Cardiac fibroblast (primary cell): ENCODE results near the gene SSH2.

Source experiments
- DNase-seq, 2 donors: peaks; one replicate each; pipeline versions ENCODE4 v3.0.0 to v3.0.0-alpha.2; 2010; ENCODE audit warnings: low read depth in 2 of 2
- H3K4me3 ChIP-seq, 2 donors: replicated peaks in 1 of 2; 1 replicate in 1 of 2; 2 replicates in 1 of 2; pipeline ENCODE4 v1.5.1; 2011; ENCODE audit warnings: low read depth in 2 of 2, low read length in 2 of 2, mild to moderate bottlenecking in 2 of 2, moderate library complexity in 1 of 2
- TF ChIP-seq, protein P1 (sequence below): IDR thresholded peaks from one replicate; pipeline ENCODE4 v1.5.1; 2011; ENCODE audit warnings: low read depth, mild to moderate bottlenecking, low read length, inconsistent platforms

SSH2 gene

GRCh38 chr17:29821897-29822296, 108.1 kb downstream of the SSH2 start:
- TF ChIP-seq, protein P1, sequence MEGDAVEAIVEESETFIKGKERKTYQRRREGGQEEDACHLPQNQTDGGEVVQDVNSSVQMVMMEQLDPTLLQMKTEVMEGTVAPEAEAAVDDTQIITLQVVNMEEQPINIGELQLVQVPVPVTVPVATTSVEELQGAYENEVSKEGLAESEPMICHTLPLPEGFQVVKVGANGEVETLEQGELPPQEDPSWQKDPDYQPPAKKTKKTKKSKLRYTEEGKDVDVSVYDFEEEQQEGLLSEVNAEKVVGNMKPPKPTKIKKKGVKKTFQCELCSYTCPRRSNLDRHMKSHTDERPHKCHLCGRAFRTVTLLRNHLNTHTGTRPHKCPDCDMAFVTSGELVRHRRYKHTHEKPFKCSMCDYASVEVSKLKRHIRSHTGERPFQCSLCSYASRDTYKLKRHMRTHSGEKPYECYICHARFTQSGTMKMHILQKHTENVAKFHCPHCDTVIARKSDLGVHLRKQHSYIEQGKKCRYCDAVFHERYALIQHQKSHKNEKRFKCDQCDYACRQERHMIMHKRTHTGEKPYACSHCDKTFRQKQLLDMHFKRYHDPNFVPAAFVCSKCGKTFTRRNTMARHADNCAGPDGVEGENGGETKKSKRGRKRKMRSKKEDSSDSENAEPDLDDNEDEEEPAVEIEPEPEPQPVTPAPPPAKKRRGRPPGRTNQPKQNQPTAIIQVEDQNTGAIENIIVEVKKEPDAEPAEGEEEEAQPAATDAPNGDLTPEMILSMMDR, result no peak
- H3K4me3 ChIP-seq, result no peak overlapping the region
- no peak for DNase-seq

DNA sequence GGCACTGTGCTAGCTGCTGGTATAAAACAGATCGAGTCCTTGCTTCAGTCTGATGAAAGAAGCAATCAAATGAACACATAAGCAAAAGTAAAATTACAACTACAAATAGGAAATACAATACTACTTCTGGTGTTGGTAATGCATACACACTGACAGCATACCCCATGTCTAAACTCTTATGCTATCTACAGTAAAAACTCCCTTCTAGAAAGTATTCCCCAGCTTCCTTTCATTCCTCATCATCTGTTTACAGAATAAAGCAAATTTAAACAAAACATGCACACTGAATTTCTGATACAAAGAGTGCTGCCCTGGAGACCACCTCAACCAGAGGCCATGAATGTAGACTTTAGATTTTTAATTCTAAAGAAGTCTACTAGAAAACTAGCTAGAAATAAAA, 109.6 kb downstream of the SSH2 start:
- H3K4me3 ChIP-seq, result no peak overlapping the region
- no peak for DNase-seq

GRCh38 chr17:29807520-29808361, 122.3 kb downstream of the SSH2 start:
- DNase-seq, result peak; percentile 79 to 81
- TF ChIP-seq, protein P1, result peak; percentile 69
- H3K4me3 ChIP-seq, result no peak overlapping the region

More for the DNA sequence above, 109.6 kb downstream of the SSH2 start:
- TF ChIP-seq, protein P1, result no peak

GRCh38 chr17:29802246-29802645, 127.8 kb downstream of the SSH2 start:
- peak; percentile 48 to 54 for DNase-seq

DNA sequence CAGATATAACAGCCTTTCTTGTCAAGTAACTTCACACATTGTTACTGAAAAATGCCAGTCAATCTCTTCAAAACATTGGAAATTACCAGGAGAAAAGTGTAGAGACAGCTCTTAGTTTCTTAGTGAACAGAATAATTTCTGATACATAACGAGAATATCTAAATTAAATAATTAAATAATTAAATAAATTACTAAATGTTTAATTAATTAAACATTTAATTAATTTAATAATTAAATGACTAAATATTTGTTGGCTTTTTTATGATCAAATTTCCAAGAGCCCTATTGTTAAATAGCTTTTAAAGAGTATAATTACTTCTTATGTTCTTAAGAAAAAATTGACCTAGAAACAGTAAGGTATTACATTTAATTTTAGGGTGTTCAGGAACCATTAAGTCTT, 129.6 kb downstream of the SSH2 start:
- no peak for DNase-seq
- TF ChIP-seq, protein P1, result no peak
- no peak overlapping the region for H3K4me3 ChIP-seq

More at GRCh38 chr17:29802246-29802645, 127.8 kb downstream of the SSH2 start:
- H3K4me3 ChIP-seq, result no peak overlapping the region
- TF ChIP-seq, protein P1, result no peak

DNA sequence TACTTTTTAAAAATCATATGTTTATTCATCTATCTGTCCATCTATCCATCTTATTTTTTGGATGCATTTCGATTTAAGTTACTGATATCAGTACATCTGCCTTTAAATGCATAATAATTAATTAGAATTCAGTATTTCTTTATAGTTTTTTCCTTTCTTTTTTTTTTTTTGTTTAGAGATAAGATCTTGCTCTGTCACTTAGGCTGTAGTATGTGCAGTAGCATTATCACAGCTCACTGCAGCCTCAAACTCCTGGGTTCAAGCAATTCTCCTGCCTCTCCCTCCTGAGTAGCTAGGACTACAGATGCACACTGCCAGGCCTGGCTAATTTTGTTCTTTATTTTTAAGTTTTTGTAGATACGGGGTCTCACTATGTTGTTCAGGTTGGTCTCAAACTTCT, 133.4 kb downstream of the SSH2 start:
- TF ChIP-seq, protein P1, result no peak
- no peak for DNase-seq
- no peak overlapping the region for H3K4me3 ChIP-seq

GRCh38 chr17:29793501-29793900, 136.5 kb downstream of the SSH2 start:
- no peak for DNase-seq
- H3K4me3 ChIP-seq, result no peak overlapping the region
- TF ChIP-seq, protein P1, result no peak
